Keratinocyte (primary cell): ENCODE results near the gene NR5A1. TPM values are rescaled to one million over a fixed set of nuclear protein-coding genes. Genes with fewer than 3 reads are reported as not detected.

Source experiments
- DNase-seq: peaks from one replicate; pipeline ENCODE4 v3.0.0-alpha.2; 2011; ENCODE audit warnings: low read depth, missing footprints, low spot score
- FAIRE-seq: peaks from 2 replicates; lab custom pipeline; 2011; peaks lifted over from hg19 to GRCh38; lab: Jason Lieb, UNC
- H2AFZ ChIP-seq: 2 replicates; pipeline ENCODE4 v1.6.0; 2012; ENCODE audit warnings: low read length, control low read depth, inconsistent platforms; ENCODE audit not compliant: control insufficient read depth
- H3K27ac ChIP-seq: 2 replicates; pipeline ENCODE4 v1.5.1; 2011; ENCODE audit warnings: low read length; ENCODE audit not compliant: control insufficient read depth, insufficient read depth
- H3K27me3 ChIP-seq: 3 replicates; pipeline ENCODE4 v1.6.0; 2011; ENCODE audit warnings: low read length; ENCODE audit not compliant: control insufficient read depth, insufficient read depth; ENCODE audit errors: extremely low read depth
- H3K36me3 ChIP-seq, 2 experiments: 2 replicates in 1 of 2; 3 replicates in 1 of 2; pipeline ENCODE4 v1.5.1; 2011; ENCODE audit warnings: low read length in 2 of 2, mild to moderate bottlenecking in 1 of 2; ENCODE audit not compliant: control insufficient read depth in 2 of 2, insufficient read depth in 2 of 2; ENCODE audit errors: extremely low read depth in 1 of 2
- H3K4me1 ChIP-seq: 3 replicates; pipeline ENCODE4 v1.5.1; 2011; ENCODE audit warnings: low read length; ENCODE audit not compliant: control insufficient read depth, insufficient read depth; ENCODE audit errors: extremely low read depth
- H3K4me2 ChIP-seq: 3 replicates; pipeline ENCODE4 v1.6.0; 2011; ENCODE audit warnings: low read depth, low read length; ENCODE audit not compliant: control insufficient read depth, insufficient read depth; ENCODE audit errors: extremely low read depth
- H3K4me3 ChIP-seq, 3 experiments: fragments of 200-600 bp in 1 of 3; sonication (generic) in 1 of 3; 2 replicates in 2 of 3; 3 replicates in 1 of 3; pipeline ENCODE4 v1.5.1; 2011 to 2016; ENCODE audit warnings: low read length in 3 of 3, mild to moderate bottlenecking in 3 of 3, control low read depth in 2 of 3, inconsistent platforms in 1 of 3, low read depth in 1 of 3, mixed read lengths in 1 of 3, mixed run types in 1 of 3, moderate library complexity in 1 of 3; ENCODE audit not compliant: control insufficient read depth in 2 of 3, insufficient read depth in 2 of 3; ENCODE audit errors: extremely low read depth in 1 of 3
- H3K79me2 ChIP-seq: 2 replicates; pipeline ENCODE4 v1.6.0; 2012; ENCODE audit warnings: low read length; ENCODE audit not compliant: control insufficient read depth, insufficient read depth
- H3K9ac ChIP-seq: 3 replicates; pipeline ENCODE4 v1.6.0; 2011; ENCODE audit warnings: low read length; ENCODE audit not compliant: control insufficient read depth, insufficient read depth; ENCODE audit errors: extremely low read depth
- H3K9me1 ChIP-seq: 3 replicates; pipeline ENCODE4 v1.6.0; 2011; ENCODE audit warnings: low read length; ENCODE audit not compliant: control insufficient read depth, insufficient read depth; ENCODE audit errors: extremely low read depth
- H3K9me3 ChIP-seq: 2 replicates; pipeline ENCODE4 v1.5.1; 2012; ENCODE audit warnings: low read depth, low read length; ENCODE audit not compliant: control insufficient read depth
- H4K20me1 ChIP-seq: 3 replicates; pipeline ENCODE4 v1.6.0; 2011; ENCODE audit warnings: low read length; ENCODE audit not compliant: control insufficient read depth, insufficient read depth; ENCODE audit errors: extremely low read depth
- EZH2 ChIP-seq: IDR thresholded peaks from one replicate; pipeline ENCODE4 v1.6.1; 2012; ENCODE audit warnings: inconsistent platforms, mild to moderate bottlenecking, low read length, moderate library complexity
- dilution Hi-C: fragments of 300-500 bp; cut with MboI; formaldehyde crosslinking; loops from one replicate; pipeline ENCODE4 v1.7.0; 2020; ENCODE audit warnings: low sequenced_read_pairs; ENCODE audit not compliant: extremely low pct_ligation_motif_present
- polyA plus RNA-seq, 5 experiments: library from polyadenylated mRNA; depleted of rRNA in 3 of 5; stranded (reverse) in 3 of 5; stranded (forward) in 1 of 5; unstranded in 1 of 5; fragments of >200 nt; gene quantifications; 1 replicate in 1 of 5; 2 replicates in 3 of 5; 3 replicates in 1 of 5; pipeline versions ENCODE4 v1.2.1 to v1.2.3, GENCODE V29; 2011 to 2012; ENCODE audit warnings: missing spikeins in 2 of 5, low read depth in 1 of 5, low replicate concordance in 1 of 5
- TF ChIP-seq, protein P1 (sequence below), 3 experiments: IDR thresholded peaks in 1 of 3; conservative IDR thresholded peaks in 1 of 3; optimal IDR thresholded peaks in 1 of 3; 2 replicates in 2 of 3; 3 replicates in 1 of 3; pipeline versions ENCODE3 to v1.5.1; 2011; ENCODE audit warnings: low read length in 3 of 3, mild to moderate bottlenecking in 3 of 3, moderate library complexity in 2 of 3, control low read depth in 1 of 3, inconsistent platforms in 1 of 3; ENCODE audit not compliant: insufficient read depth in 2 of 3; ENCODE audit errors: extremely low read depth in 1 of 3

Gene NR5A1
- polyA plus RNA-seq, 1 donor (not counting 4 experiments of a cell fraction or from before 2014, with no cell fraction given) = not detected

GRCh38 chr9:124507880-124508423 is 753 bp upstream of the NR5A1 start:
- no peak for DNase-seq
- no peak for FAIRE-seq
- dilution Hi-C loops = no loop called here
- no peak overlapping the region for H3K27ac ChIP-seq
- H3K4me3 ChIP-seq = no peak overlapping the region
- H3K9me1 ChIP-seq = no peaks in the 10 kb centered on the region
- peaks cover 9% of the 10 kb centered on the region for H3K4me1 ChIP-seq
- H3K36me3 ChIP-seq = no peaks in the 10 kb centered on the region
- no peak overlapping the region for H2AFZ ChIP-seq
- TF ChIP-seq, protein P1, sequence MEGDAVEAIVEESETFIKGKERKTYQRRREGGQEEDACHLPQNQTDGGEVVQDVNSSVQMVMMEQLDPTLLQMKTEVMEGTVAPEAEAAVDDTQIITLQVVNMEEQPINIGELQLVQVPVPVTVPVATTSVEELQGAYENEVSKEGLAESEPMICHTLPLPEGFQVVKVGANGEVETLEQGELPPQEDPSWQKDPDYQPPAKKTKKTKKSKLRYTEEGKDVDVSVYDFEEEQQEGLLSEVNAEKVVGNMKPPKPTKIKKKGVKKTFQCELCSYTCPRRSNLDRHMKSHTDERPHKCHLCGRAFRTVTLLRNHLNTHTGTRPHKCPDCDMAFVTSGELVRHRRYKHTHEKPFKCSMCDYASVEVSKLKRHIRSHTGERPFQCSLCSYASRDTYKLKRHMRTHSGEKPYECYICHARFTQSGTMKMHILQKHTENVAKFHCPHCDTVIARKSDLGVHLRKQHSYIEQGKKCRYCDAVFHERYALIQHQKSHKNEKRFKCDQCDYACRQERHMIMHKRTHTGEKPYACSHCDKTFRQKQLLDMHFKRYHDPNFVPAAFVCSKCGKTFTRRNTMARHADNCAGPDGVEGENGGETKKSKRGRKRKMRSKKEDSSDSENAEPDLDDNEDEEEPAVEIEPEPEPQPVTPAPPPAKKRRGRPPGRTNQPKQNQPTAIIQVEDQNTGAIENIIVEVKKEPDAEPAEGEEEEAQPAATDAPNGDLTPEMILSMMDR (optimal IDR thresholded peaks at IDR 0.05 in 1 of 3, IDR thresholded peaks at IDR 0.05 in 1 of 3, conservative IDR thresholded peaks at IDR 0.05 in 1 of 3; ENCODE audit: extremely low read depth in 1 of 3, insufficient read depth in 2 of 3, low read length in 3 of 3) = no peak
- no peak for TF ChIP-seq EZH2
- no peak overlapping the region for H3K4me2 ChIP-seq
- H4K20me1 ChIP-seq = no peaks in the 10 kb centered on the region
- H3K27me3 ChIP-seq = peaks cover 31% of the 10 kb centered on the region
- no peaks in the 10 kb centered on the region for H3K79me2 ChIP-seq
- no peak overlapping the region for H3K9ac ChIP-seq
- no peaks in the 10 kb centered on the region for H3K9me3 ChIP-seq

DNA sequence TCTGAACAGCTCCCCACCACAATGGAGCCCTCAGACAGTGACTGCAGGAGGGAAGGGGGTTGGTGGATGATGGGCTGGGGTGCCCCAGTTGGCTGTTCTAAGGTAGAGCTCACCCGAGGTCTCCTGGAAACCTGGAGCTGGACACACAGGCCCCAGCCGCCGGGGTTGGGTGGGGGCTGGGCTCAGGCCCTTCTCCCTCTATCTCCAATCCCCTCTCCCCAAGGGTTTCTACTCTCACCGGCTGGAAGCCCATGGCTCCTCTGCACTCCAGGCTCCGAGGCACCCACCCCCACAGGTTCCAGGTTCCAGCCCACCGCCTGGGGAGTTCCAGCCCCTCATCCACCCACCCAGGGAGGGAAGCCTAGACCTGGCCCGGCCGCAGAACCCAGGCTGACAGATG is 766 bp downstream of the NR5A1 start:
- dilution Hi-C loops = no loop called here
- DNase-seq (no peak), FAIRE-seq (no peak)
- Histone ChIP-seq H2AFZ (no peak overlapping the region), H4K20me1 (no peaks in the 10 kb centered on the region), H3K4me2 (peak overlapping the region; percentile 27), H3K36me3 (no peaks in the 10 kb centered on the region), H3K27ac (no peak overlapping the region), H3K79me2 (no peaks in the 10 kb centered on the region), H3K9me3 (no peaks in the 10 kb centered on the region), H3K27me3 (peaks cover 46% of the 10 kb centered on the region), H3K9ac (no peak overlapping the region), H3K4me1 (peaks cover 9% of the 10 kb centered on the region), H3K4me3 (no peak overlapping the region), H3K9me1 (no peaks in the 10 kb centered on the region)
- TF ChIP-seq, protein P1 (optimal IDR thresholded peaks at IDR 0.05 in 1 of 3, IDR thresholded peaks at IDR 0.05 in 1 of 3, conservative IDR thresholded peaks at IDR 0.05 in 1 of 3; ENCODE audit: extremely low read depth in 1 of 3, insufficient read depth in 2 of 3, low read length in 3 of 3) = no peak
- no peak for TF ChIP-seq EZH2
